Hepatocyte (in vitro differentiated cells): ENCODE results near the gene ADAM10.

Source experiments
- CTCF ChIP-seq: fragments of 200-600 bp; sonication (generic); IDR thresholded peaks from 2 replicates; pipeline ENCODE4 v1.5.1; 2016; ENCODE audit warnings: antibody characterized with exemption, mild to moderate bottlenecking; ENCODE audit not compliant: poor library complexity
- EZH2 ChIP-seq: fragments of 200-600 bp; sonication (generic); IDR thresholded peaks from 2 replicates; pipeline ENCODE4 v1.6.1; 2016; ENCODE audit warnings: antibody characterized with exemption, mild to moderate bottlenecking, borderline replicate concordance
- EZH2phosphoT487 ChIP-seq: fragments of 200-600 bp; sonication (generic); IDR thresholded peaks from one replicate; pipeline ENCODE4 v1.6.1; 2018; ENCODE audit warnings: antibody characterized with exemption, mild to moderate bottlenecking, low read depth, moderate library complexity; ENCODE audit not compliant: unreplicated experiment, severe bottlenecking

- no peak for TF ChIP-seq CTCF
- TF ChIP-seq EZH2phosphoT487, result no peak
- TF ChIP-seq EZH2, result no peak
Observed at GRCh38 chr15:58571491-58571890, 178.0 kb downstream of the ADAM10 start.
